ENCODE data around the gene HACD1.

Gene HACD1

GRCh38 chr10:17659365-17659764 is 42.2 kb upstream of the HACD1 start:
- no peak overlapping the region for H3K4me3 ChIP-seq (replicated peaks; ENCODE audit: low read depth, low read length)
- TF ChIP-seq, protein P1, sequence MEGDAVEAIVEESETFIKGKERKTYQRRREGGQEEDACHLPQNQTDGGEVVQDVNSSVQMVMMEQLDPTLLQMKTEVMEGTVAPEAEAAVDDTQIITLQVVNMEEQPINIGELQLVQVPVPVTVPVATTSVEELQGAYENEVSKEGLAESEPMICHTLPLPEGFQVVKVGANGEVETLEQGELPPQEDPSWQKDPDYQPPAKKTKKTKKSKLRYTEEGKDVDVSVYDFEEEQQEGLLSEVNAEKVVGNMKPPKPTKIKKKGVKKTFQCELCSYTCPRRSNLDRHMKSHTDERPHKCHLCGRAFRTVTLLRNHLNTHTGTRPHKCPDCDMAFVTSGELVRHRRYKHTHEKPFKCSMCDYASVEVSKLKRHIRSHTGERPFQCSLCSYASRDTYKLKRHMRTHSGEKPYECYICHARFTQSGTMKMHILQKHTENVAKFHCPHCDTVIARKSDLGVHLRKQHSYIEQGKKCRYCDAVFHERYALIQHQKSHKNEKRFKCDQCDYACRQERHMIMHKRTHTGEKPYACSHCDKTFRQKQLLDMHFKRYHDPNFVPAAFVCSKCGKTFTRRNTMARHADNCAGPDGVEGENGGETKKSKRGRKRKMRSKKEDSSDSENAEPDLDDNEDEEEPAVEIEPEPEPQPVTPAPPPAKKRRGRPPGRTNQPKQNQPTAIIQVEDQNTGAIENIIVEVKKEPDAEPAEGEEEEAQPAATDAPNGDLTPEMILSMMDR (IDR thresholded peaks at IDR 0.05; ENCODE audit: low read length, missing control alignments), result no peak
- no peak for DNase-seq (ENCODE audit: low read depth)

DNA sequence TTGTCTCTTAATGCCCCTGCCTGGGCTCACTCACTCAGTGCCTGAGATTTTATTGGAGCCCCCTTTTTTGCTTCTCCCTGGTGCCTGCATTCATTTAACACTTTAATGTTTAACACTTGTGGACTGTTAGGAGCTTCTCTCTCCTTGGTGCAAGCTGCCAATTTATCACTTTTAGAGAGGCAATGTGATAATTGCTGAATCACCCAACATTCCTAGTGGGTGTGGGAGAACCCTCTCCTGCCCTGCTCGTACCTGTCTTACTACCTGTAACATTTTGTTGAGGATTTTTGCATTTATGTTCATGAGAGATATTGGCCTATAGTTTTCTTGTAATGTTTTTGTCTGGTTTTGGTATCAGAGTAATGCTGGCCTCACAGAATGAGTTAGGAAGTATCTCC is 39.9 kb upstream of the HACD1 start:
- H3K4me3 ChIP-seq (replicated peaks; ENCODE audit: low read depth, low read length), result no peak overlapping the region
- no peak for DNase-seq (ENCODE audit: low read depth)
- TF ChIP-seq, protein P1 (IDR thresholded peaks at IDR 0.05; ENCODE audit: low read length, missing control alignments), result no peak

GRCh38 chr10:17655567-17656146 is 38.5 kb upstream of the HACD1 start:
- TF ChIP-seq, protein P1 (IDR thresholded peaks at IDR 0.05; ENCODE audit: low read length, missing control alignments), result no peak
- DNase-seq (ENCODE audit: low read depth), result no peak

GRCh38 chr10:17655009-17655408 is 37.8 kb upstream of the HACD1 start:
- DNase-seq (ENCODE audit: low read depth), result no peak
- no peak overlapping the region for H3K4me3 ChIP-seq (replicated peaks; ENCODE audit: low read depth, low read length)
- TF ChIP-seq, protein P1 (IDR thresholded peaks at IDR 0.05; ENCODE audit: low read length, missing control alignments), result no peak

More at GRCh38 chr10:17655567-17656146, 38.5 kb upstream of the HACD1 start:
- H3K4me3 ChIP-seq (replicated peaks; ENCODE audit: low read depth, low read length), result no peak overlapping the region

DNA sequence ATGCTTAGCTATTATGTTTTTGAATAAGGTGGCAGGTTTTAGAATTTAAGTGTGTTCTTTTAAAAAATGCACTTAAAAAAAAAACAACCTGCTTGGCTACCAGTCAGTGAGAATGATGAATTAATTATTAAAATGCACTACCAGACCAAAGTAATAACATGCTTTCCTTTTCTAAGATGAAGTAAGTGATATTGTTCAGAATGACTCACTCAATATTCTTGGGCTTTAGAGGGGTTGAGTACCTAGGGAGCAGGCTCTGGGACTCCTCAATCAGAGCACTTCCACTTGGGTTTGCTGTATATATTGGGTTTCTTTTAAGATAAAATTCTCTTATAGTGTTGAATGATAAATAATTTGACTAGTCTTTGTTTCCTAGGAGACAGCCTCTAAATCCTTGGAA is 35.4 kb upstream of the HACD1 start:
- no peak for DNase-seq (ENCODE audit: low read depth)
- H3K4me3 ChIP-seq (replicated peaks; ENCODE audit: low read depth, low read length), result no peak overlapping the region
- TF ChIP-seq, protein P1 (IDR thresholded peaks at IDR 0.05; ENCODE audit: low read length, missing control alignments), result no peak

GRCh38 chr10:17651896-17652295 is 34.7 kb upstream of the HACD1 start:
- TF ChIP-seq, protein P1 (IDR thresholded peaks at IDR 0.05; ENCODE audit: low read length, missing control alignments), result no peak
- H3K4me3 ChIP-seq (replicated peaks; ENCODE audit: low read depth, low read length), result no peak overlapping the region

DNA sequence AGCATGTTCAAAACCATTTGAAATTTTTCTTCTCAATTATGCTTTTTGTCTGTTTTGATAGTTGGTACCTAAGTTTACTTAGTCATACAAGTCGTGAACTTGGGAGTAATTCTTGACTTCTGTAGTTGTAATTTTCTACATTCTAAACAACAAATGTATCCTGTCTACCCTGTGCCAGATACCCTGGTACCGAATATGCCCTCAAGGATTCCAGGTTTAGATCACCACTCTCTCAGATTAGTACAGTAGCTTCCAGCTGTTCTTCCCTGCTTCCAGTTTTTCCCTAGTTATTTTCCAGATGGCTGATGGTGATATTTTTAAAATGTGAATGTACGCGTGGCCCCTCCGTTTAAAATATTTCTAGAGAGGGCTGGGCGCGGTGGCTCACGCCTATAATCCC is 33.2 kb upstream of the HACD1 start:
- no peak overlapping the region for H3K4me3 ChIP-seq (replicated peaks; ENCODE audit: low read depth, low read length)
- DNase-seq (ENCODE audit: low read depth), result no peak
- TF ChIP-seq, protein P1 (IDR thresholded peaks at IDR 0.05; ENCODE audit: low read length, missing control alignments), result no peak

More at GRCh38 chr10:17651896-17652295, 34.7 kb upstream of the HACD1 start:
- DNase-seq (ENCODE audit: low read depth), result no peak
